ENCODE measurements around the gene ETNPPL.

DNA sequence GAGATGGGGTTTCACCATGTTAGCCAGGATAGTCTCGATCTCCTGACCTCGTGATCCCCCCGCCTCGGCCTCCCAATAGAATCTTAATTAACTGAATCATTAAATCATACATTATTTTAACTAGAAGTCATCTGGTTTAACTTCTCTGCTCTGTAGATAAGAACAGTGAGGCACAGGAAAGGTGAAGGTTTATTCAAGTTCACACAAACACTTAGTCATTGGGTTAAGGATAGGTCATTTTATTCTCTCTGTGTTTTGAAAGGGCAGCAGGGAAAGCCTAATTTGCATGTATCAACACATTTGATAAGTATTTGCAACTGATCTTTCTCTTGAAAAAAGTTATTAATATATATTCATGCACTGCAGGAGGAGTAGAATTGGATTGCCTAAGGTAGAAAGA is 1.1 kb upstream of the ETNPPL start:
- TF ChIP-seq EZH2 (IDR thresholded peaks at IDR 0.05; ENCODE audit: low read length, unreplicated experiment), result no peak
- TF ChIP-seq, protein P1, sequence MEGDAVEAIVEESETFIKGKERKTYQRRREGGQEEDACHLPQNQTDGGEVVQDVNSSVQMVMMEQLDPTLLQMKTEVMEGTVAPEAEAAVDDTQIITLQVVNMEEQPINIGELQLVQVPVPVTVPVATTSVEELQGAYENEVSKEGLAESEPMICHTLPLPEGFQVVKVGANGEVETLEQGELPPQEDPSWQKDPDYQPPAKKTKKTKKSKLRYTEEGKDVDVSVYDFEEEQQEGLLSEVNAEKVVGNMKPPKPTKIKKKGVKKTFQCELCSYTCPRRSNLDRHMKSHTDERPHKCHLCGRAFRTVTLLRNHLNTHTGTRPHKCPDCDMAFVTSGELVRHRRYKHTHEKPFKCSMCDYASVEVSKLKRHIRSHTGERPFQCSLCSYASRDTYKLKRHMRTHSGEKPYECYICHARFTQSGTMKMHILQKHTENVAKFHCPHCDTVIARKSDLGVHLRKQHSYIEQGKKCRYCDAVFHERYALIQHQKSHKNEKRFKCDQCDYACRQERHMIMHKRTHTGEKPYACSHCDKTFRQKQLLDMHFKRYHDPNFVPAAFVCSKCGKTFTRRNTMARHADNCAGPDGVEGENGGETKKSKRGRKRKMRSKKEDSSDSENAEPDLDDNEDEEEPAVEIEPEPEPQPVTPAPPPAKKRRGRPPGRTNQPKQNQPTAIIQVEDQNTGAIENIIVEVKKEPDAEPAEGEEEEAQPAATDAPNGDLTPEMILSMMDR (conservative IDR thresholded peaks at IDR 0.05; ENCODE audit: low read depth, low read length), result no peak
- TF ChIP-seq EZH2phosphoT487 (IDR thresholded peaks at IDR 0.05; ENCODE audit: borderline replicate concordance, low read length), result no peak
